ENCODE results near the gene DUS3L.

DUS3L gene

DNA sequence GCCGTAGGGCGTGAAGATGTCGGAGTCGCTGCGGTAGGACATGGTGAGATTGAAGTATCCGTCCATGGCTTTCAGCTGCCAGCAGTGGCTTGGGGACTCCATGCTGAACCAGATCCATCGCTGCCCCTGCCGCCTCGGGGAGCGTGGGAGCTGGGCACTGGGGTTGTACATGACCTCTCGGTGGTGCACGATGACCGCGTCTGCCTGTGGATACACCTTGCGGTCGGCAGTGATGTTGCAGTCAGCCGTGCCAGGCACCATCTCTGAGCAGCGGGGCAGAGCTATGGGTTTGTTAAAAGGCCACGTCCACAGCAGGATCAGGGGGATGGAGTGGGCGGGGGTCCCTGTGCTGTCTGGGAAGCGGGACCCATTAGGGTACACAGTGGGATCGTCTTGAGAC lies 41.1 kb upstream of the DUS3L start:
- TF ChIP-seq, protein P1, sequence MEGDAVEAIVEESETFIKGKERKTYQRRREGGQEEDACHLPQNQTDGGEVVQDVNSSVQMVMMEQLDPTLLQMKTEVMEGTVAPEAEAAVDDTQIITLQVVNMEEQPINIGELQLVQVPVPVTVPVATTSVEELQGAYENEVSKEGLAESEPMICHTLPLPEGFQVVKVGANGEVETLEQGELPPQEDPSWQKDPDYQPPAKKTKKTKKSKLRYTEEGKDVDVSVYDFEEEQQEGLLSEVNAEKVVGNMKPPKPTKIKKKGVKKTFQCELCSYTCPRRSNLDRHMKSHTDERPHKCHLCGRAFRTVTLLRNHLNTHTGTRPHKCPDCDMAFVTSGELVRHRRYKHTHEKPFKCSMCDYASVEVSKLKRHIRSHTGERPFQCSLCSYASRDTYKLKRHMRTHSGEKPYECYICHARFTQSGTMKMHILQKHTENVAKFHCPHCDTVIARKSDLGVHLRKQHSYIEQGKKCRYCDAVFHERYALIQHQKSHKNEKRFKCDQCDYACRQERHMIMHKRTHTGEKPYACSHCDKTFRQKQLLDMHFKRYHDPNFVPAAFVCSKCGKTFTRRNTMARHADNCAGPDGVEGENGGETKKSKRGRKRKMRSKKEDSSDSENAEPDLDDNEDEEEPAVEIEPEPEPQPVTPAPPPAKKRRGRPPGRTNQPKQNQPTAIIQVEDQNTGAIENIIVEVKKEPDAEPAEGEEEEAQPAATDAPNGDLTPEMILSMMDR (IDR thresholded peaks at IDR 0.05; ENCODE audit: low read depth, low read length) = no peak
- no peak overlapping the region for H3K4me3 ChIP-seq (ENCODE audit: low read depth, low read length)

DNA sequence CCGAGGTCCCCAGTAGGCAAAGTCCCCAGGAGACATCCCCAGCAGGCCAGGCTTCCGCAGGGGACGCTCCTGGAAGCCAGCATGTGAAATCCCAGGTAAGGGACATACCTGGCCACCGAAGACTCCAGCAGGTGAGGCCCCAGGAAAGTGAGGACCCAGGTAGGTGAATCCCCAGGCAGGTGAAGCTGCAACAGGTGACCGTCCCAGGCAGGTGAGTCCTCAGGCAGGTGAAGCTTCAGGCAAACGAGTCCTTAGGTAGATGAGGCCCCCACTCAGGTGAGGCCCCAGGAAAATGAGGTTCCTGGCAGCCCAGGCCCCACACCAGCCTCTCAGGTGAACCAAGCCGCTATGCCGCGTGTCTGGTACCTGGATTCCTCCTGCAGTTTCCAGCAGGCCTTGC lies 40.2 kb upstream of the DUS3L start:
- TF ChIP-seq, protein P1 (IDR thresholded peaks at IDR 0.05; ENCODE audit: low read depth, low read length) = no peak
- H3K4me3 ChIP-seq (ENCODE audit: low read depth, low read length) = no peak overlapping the region

DNA sequence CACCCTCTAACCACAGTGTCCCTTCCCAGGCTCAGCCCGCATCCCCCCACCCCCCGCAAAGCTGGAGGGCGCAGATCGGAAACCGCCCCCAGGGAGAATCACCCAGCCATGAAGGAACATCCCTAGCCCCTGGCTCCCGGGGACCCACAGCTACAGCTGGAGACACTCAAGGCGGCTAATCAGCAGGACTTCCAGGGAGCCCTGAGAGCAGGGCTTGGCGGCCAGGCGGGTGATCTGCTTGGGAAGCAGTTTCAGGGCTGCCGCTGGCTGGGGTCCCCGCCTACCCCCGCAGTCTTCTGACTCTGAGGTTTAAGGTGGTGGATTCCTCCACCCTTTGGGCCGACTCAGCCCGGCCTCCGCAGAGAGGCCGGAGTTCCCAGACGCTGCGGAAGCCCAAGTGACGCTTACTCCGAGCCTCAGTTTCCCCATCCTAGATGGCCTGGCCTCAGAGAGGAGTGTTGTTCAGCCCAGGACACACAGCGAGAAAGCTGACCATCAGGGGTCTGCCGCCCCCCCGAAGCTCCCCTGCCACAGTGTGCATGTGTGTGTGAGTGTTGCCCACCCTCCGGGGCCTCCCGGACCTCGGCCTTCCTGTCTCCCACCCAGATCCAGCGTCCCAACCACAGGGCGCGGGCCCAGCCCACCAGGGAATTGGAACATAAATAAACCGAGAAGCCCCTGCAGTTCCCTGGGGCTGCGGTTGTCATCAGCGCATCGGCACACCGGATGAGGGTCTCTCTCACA lies 38.8 kb upstream of the DUS3L start:
- TF ChIP-seq, protein P1 (IDR thresholded peaks at IDR 0.05; ENCODE audit: low read depth, low read length) = no peak
- H3K4me3 ChIP-seq (ENCODE audit: low read depth, low read length) = no peak overlapping the region

DNA sequence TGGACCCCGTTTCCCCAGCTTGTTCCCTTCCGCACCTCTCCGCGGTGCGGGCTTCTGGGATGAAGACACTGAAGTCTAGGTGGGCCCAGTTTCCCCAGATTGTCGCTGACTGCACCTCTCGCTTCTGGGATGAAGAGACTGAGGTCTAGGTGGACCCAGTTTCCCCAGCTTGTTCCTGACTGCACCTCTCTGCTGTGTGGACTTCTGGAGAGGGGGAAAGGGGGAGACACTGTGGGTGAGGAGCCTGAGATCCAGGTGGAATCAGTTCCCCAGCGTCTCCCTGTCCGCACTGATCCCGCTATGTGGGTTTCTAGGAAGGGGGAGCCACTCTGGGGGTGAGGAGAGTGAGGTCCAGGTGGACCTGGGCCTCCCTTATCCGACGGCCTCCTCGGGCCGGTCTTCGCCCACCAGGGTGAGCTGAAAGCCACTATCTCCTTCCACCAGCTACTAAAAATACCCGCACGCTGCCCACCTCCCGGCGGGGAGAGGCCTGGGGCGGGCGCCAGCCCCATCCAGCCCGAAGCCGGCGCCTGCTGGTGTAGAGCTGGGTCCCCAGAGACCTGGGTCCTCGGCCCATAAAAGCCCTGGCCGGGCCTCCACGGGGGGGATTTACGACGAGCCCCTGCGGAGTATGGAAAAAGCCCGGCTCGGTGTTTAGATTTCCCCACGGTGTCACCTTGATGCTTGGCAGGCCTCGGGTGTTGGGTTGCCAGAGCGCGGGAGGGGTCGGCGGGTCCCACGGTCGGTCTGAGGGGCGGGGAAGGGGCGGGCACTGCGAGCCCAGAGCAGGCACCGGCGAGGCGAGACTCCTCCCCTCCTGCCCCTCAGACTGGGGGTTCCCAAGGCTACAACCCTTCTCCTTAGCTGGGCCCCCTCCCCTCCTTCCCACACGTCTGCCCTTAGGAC lies 38.0 kb upstream of the DUS3L start:
- TF ChIP-seq, protein P1 (IDR thresholded peaks at IDR 0.05; ENCODE audit: low read depth, low read length) = no peak
- H3K4me3 ChIP-seq (ENCODE audit: low read depth, low read length) = peak overlapping the region; percentile 56

DNA sequence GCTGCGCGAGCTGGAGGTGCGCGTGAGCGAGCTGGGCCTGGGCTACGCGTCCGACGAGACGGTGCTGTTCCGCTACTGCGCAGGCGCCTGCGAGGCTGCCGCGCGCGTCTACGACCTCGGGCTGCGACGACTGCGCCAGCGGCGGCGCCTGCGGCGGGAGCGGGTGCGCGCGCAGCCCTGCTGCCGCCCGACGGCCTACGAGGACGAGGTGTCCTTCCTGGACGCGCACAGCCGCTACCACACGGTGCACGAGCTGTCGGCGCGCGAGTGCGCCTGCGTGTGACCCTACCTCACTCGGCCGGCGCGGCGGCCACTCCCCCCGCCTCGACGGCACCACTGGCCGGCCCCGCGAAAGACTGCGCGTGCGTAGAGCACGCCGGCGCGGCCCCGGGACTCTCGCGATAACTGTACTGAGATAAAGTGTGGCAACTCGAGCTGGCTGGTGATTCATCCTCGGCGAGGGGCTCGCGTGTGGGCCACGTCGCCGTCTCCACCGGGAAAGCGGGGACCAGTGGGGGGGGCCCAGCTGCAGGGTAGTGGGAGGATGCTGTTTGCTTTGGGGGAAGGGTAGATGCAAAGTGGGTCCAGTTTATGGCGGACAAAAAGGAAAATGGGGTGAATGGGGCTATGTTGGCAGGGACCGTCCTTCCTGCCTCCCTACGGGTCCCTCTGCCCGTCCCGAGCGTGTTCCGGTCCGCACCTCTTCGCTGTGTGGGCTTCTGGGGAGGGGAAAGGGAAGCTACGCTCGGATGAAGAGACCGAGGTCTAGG lies 37.1 kb upstream of the DUS3L start:
- TF ChIP-seq, protein P1 (IDR thresholded peaks at IDR 0.05; ENCODE audit: low read depth, low read length) = no peak
- H3K4me3 ChIP-seq (ENCODE audit: low read depth, low read length) = peak overlapping the region; percentile 56

DNA sequence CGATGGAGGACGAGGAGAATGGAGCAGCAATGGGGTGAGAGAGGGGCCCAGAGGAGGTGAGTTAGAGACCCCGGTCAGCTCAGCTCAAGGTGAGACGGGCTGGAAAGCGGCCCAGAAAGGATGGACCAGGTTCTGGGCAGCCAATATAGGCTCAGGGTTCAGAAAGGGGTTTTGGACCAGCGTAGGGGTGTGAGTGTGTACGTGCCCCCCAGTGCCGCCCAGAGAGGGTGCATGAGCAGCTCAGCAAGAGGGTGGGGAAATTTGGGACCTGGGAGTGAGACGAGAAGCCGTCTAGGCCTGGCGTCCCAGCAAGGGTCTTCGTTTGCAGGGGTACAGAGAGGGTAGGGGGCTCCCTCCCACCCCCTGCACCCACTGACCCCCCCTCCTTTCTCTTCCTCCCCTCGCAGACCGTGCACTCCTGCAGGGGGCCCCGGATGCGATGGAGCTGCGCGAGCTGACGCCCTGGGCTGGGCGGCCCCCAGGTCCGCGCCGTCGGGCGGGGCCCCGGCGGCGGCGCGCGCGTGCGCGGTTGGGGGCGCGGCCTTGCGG lies 36.5 kb upstream of the DUS3L start:
- TF ChIP-seq, protein P1 (IDR thresholded peaks at IDR 0.05; ENCODE audit: low read depth, low read length) = no peak
- no peak overlapping the region for H3K4me3 ChIP-seq (ENCODE audit: low read depth, low read length)

All from WI38 (cell line).